Common myeloid progenitor, CD34-positive (primary cell): ENCODE results near the gene ABCA4.

Experiments used
- CTCF ChIA-PET: fragments of 350-600 bp; sonication (Branson Sonifier 250); formaldehyde crosslinking; loops from one replicate; lab custom pipeline; 2021; ENCODE audit warnings: antibody characterized with exemption; lab: Charles Lee
- POLR2A ChIA-PET: fragments of 350-600 bp; sonication (Branson Sonifier 250); formaldehyde crosslinking; loops from one replicate; lab custom pipeline; 2021; ENCODE audit warnings: antibody characterized with exemption; lab: Charles Lee
- DNase-seq, 3 donors: peaks; one replicate each; pipeline versions ENCODE4 v3.0.0 to v3.0.0-alpha.2; 2013
- H3K27ac ChIP-seq, 2 experiments: 1 replicate in 1 of 2; 2 replicates in 1 of 2; pipeline ENCODE4 v1.7.0; 2013; ENCODE audit warnings: inconsistent platforms in 2 of 2, low read length in 2 of 2, mild to moderate bottlenecking in 2 of 2, low read depth in 1 of 2, moderate library complexity in 1 of 2; ENCODE audit not compliant: severe bottlenecking in 2 of 2, insufficient read depth in 1 of 2, poor library complexity in 1 of 2
- H3K27me3 ChIP-seq, 5 experiments: replicated peaks in 2 of 5; 1 replicate in 3 of 5; 2 replicates in 2 of 5; pipeline versions ENCODE4 v1.6.1 to v1.7.0; 2013; ENCODE audit warnings: low read length in 4 of 5, mild to moderate bottlenecking in 2 of 5, moderate library complexity in 2 of 5, inconsistent platforms in 1 of 5; ENCODE audit not compliant: insufficient read depth in 5 of 5, control insufficient read depth in 4 of 5
- H3K36me3 ChIP-seq, 4 experiments: 1 replicate in 2 of 4; 2 replicates in 2 of 4; pipeline versions ENCODE4 v1.6.1 to v1.7.0; 2013; ENCODE audit warnings: low read length in 3 of 4, control low read depth in 1 of 4, mild to moderate bottlenecking in 1 of 4; ENCODE audit not compliant: control insufficient read depth in 4 of 4, insufficient read depth in 4 of 4
- H3K4me1 ChIP-seq, 4 experiments: 1 replicate in 3 of 4; 2 replicates in 1 of 4; pipeline versions ENCODE4 v1.6.1 to v1.7.1; 2013; ENCODE audit warnings: low read length in 3 of 4, mild to moderate bottlenecking in 3 of 4, control low read depth in 1 of 4, inconsistent platforms in 1 of 4, moderate library complexity in 1 of 4; ENCODE audit not compliant: control insufficient read depth in 4 of 4, insufficient read depth in 4 of 4; ENCODE audit errors: control extremely low read depth in 1 of 4
- H3K4me3 ChIP-seq, 7 experiments: 1 replicate in 4 of 7; 2 replicates in 3 of 7; pipeline versions ENCODE4 v1.5.1 to v1.7.0; 2013; ENCODE audit warnings: mild to moderate bottlenecking in 7 of 7, low read length in 6 of 7, moderate library complexity in 6 of 7, inconsistent platforms in 2 of 7, low read depth in 2 of 7, control low read depth in 1 of 7; ENCODE audit not compliant: insufficient read depth in 4 of 7, control insufficient read depth in 1 of 7; ENCODE audit errors: extremely low read depth in 1 of 7
- H3K9me3 ChIP-seq, 5 experiments: 1 replicate in 4 of 5; 2 replicates in 1 of 5; pipeline versions ENCODE4 v1.6.1 to v1.7.1; 2013; ENCODE audit warnings: low read length in 4 of 5, mild to moderate bottlenecking in 2 of 5, inconsistent platforms in 1 of 5, low read depth in 1 of 5, moderate library complexity in 1 of 5; ENCODE audit not compliant: control insufficient read depth in 4 of 5, insufficient read depth in 2 of 5; ENCODE audit errors: control extremely low read depth in 1 of 5
- WGBS: methylation state at CpG from one replicate; pipeline ENCODE4 v1.1.5; 2013; ENCODE audit not compliant: insufficient coverage; 5-methylcytosine and 5-hydroxymethylcytosine counted together

Gene ABCA4

GRCh38 chr1:94014635-94015488, 106.1 kb downstream of the ABCA4 start:
- peaks cover 0 to 5% (median 0%) of the 10 kb centered on the region in 4 experiments for H3K4me1 ChIP-seq
- no peaks in the 10 kb centered on the region for H3K27me3 ChIP-seq
- no peaks in the 10 kb centered on the region for H3K9me3 ChIP-seq
- no peak overlapping the region for H3K27ac ChIP-seq
- DNase-seq = no peak
- CTCF ChIA-PET = interaction anchor here (1.2 to 2.5 kb wide), 3 partner anchors 11 to 321 kb away, joined by 3 to 9 read pairs (median 6); no protein-coding TSS in a partner anchor
- POLR2A ChIA-PET = no interaction called here
- no peak overlapping the region for H3K4me3 ChIP-seq
- no peaks in the 10 kb centered on the region for H3K36me3 ChIP-seq
- WGBS = 100% methylated on average over 3 of the region's 6 CpGs

- ChIA-PET CTCF (interaction anchor here (2.5 kb wide), 2 partner anchors 12 to 26 kb away, joined by 6 to 9 read pairs; no protein-coding TSS in a partner anchor), POLR2A (no interaction called here)
- no peaks in the 10 kb centered on the region for H3K36me3 ChIP-seq
- H3K4me1 ChIP-seq = peaks cover 0 to 5% (median 0%) of the 10 kb centered on the region in 4 experiments
- no peaks in the 10 kb centered on the region for H3K9me3 ChIP-seq
- H3K27ac ChIP-seq = no peak overlapping the region
- no peak overlapping the region for H3K4me3 ChIP-seq
- DNase-seq = no peak
- no peaks in the 10 kb centered on the region for H3K27me3 ChIP-seq
- WGBS = 69% methylated on average over 2 of the region's 6 CpGs
These were observed 106.9 kb downstream of the ABCA4 start for GRCh38 chr1:94014087-94014486.

GRCh38 chr1:94013367-94013878, 107.5 kb downstream of the ABCA4 start:
- no peaks in the 10 kb centered on the region for H3K27me3 ChIP-seq
- no peaks in the 10 kb centered on the region for H3K9me3 ChIP-seq
- ChIA-PET CTCF (interaction anchor here (1.0 to 2.5 kb wide), 3 partner anchors 13 to 27 kb away, joined by 3 to 9 read pairs (median 6); no protein-coding TSS in a partner anchor), POLR2A (no interaction called here)
- 89% methylated on average over 3 of the region's 8 CpGs for WGBS
- H3K27ac ChIP-seq = no peak overlapping the region
- peaks cover 0 to 5% (median 0%) of the 10 kb centered on the region in 4 experiments for H3K4me1 ChIP-seq
- H3K36me3 ChIP-seq = no peaks in the 10 kb centered on the region
- DNase-seq = no peak
- no peak overlapping the region for H3K4me3 ChIP-seq

GRCh38 chr1:94012708-94013366, 108.1 kb downstream of the ABCA4 start:
- Histone ChIP-seq H3K4me1 (peaks cover 0 to 5% (median 0%) of the 10 kb centered on the region in 4 experiments), H3K36me3 (no peaks in the 10 kb centered on the region), H3K27ac (no peak overlapping the region), H3K9me3 (no peaks in the 10 kb centered on the region), H3K27me3 (no peaks in the 10 kb centered on the region), H3K4me3 (no peak overlapping the region)
- CTCF ChIA-PET = interaction anchor here (1.0 to 2.5 kb wide), 4 partner anchors 13 to 35 kb away, joined by 3 to 9 read pairs (median 6); no protein-coding TSS in a partner anchor
- no peak for DNase-seq
- 74% methylated on average over 17 of the region's 19 CpGs for whole genome bisulfite sequencing
- POLR2A ChIA-PET = no interaction called here

GRCh38 chr1:94011709-94012595, 109.0 kb downstream of the ABCA4 start:
- no peak overlapping the region for H3K4me3 ChIP-seq
- WGBS = 98% methylated on average over 6 of the region's 6 CpGs
- DNase-seq = no peak
- no peaks in the 10 kb centered on the region for H3K9me3 ChIP-seq
- ChIA-PET CTCF (interaction anchor here (0.7 to 2.5 kb wide), 4 partner anchors 13 to 34 kb away, joined by 3 to 9 read pairs (median 6); no protein-coding TSS in a partner anchor), POLR2A (no interaction called here)
- H3K36me3 ChIP-seq = no peaks in the 10 kb centered on the region
- H3K4me1 ChIP-seq = no peaks in the 10 kb centered on the region
- no peaks in the 10 kb centered on the region for H3K27me3 ChIP-seq
- no peak overlapping the region for H3K27ac ChIP-seq

- Histone ChIP-seq H3K4me1 (no peaks in the 10 kb centered on the region), H3K4me3 (no peak overlapping the region), H3K9me3 (no peaks in the 10 kb centered on the region), H3K36me3 (no peaks in the 10 kb centered on the region), H3K27ac (no peak overlapping the region), H3K27me3 (no peaks in the 10 kb centered on the region)
- ChIA-PET POLR2A (no interaction called here), CTCF (interaction anchor here (0.7 to 2.0 kb wide), 2 partner anchors 14 to 33 kb away, joined by 3 to 6 read pairs; no protein-coding TSS in a partner anchor)
- no peak for DNase-seq
- 100% methylated on average over 3 of the region's 8 CpGs for WGBS
These were observed 109.8 kb downstream of the ABCA4 start for GRCh38 chr1:94011129-94011528.
